GM18909 (cell line): ENCODE data around the gene ME2.
"Not testable (repeated sequence)": the region's sequence is repeated elsewhere in the genome, so short reads cannot be mapped to it uniquely, and the experiment has no call there.

Experiments
- ATAC-seq: cut with Tn5 transposase; IDR thresholded peaks from one replicate; pipeline ENCODE4 v1.9.1; 2021; ENCODE audit warnings: mild to moderate bottlenecking; ENCODE audit not compliant: unreplicated experiment, poor library complexity

ME2 gene

GRCh38 chr18:50859793-50860555, 18.9 kb upstream of the ME2 start:
- ATAC-seq: no peak

- ATAC-seq: no peak
Observed at GRCh38 chr18:50861617-50862016, 17.3 kb upstream of the ME2 start.

- no peak for ATAC-seq
Observed at GRCh38 chr18:50862401-50862800, 16.5 kb upstream of the ME2 start.

- no peak for ATAC-seq
Observed at GRCh38 chr18:50863840-50864375, 15.0 kb upstream of the ME2 start.

- ATAC-seq: no peak
Observed at GRCh38 chr18:50866765-50867164, 12.2 kb upstream of the ME2 start.

- no peak for ATAC-seq
Observed at GRCh38 chr18:50869150-50869549, 9.8 kb upstream of the ME2 start.

- ATAC-seq: no peak
Observed at GRCh38 chr18:50870138-50870845, 8.6 kb upstream of the ME2 start.

GRCh38 chr18:50871846-50872245, 7.1 kb upstream of the ME2 start:
- ATAC-seq: no peak

GRCh38 chr18:50875966-50876536, 2.9 kb upstream of the ME2 start:
- no peak for ATAC-seq

GRCh38 chr18:50877545-50878265, 1.2 kb upstream of the ME2 start:
- no peak for ATAC-seq

GRCh38 chr18:50879302-50880118, 592 bp downstream of the ME2 start:
- peak; percentile 32 for ATAC-seq

- no peak for ATAC-seq
Observed at GRCh38 chr18:50880119-50880465, 1.2 kb downstream of the ME2 start.

GRCh38 chr18:50880944-50881343, 2.0 kb downstream of the ME2 start:
- ATAC-seq: not testable (repeated sequence)

- no peak for ATAC-seq
Observed at GRCh38 chr18:50886929-50887328, 8.0 kb downstream of the ME2 start.

- no peak for ATAC-seq
Observed at GRCh38 chr18:50895350-50896045, 16.6 kb downstream of the ME2 start.

GRCh38 chr18:50896093-50896492, 17.2 kb downstream of the ME2 start:
- ATAC-seq: no peak

GRCh38 chr18:50898919-50899318, 20.0 kb downstream of the ME2 start:
- no peak for ATAC-seq

GRCh38 chr18:50902797-50903196, 23.9 kb downstream of the ME2 start:
- ATAC-seq: no peak

- no peak for ATAC-seq
Observed at GRCh38 chr18:50906843-50907242, 27.9 kb downstream of the ME2 start.
